GM19463 (cell line): ENCODE results near the gene L3MBTL4.

Experiments used
- ATAC-seq: cut with Tn5 transposase; IDR thresholded peaks from one replicate; pipeline ENCODE4 v1.9.1; 2021; ENCODE audit warnings: mild to moderate bottlenecking, moderate library complexity; ENCODE audit not compliant: unreplicated experiment

The L3MBTL4 gene

GRCh38 chr18:5969355-5969988, 445.2 kb downstream of the L3MBTL4 start:
- ATAC-seq = no peak

GRCh38 chr18:5967666-5968065, 447.0 kb downstream of the L3MBTL4 start:
- no peak for ATAC-seq

- no peak for ATAC-seq
These were observed 447.7 kb downstream of the L3MBTL4 start for GRCh38 chr18:5967007-5967406.

DNA sequence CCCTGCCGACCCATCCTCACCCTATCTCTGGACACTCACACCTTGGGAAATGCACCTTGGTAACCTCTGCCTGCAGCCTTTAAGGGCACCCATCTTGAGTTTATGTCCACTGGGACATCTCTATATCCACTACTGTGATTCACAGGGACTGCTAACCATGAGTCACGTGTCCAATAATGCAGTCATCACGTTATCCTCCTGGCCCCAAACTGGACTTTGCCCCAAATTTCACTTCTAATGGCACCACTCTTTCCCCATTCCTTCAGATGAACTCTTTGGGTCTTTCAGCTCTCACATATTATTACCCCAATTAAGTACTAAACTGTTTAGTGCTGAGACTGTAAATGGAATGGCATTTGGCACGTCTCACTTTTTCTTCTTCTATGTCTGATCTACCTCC, 448.2 kb downstream of the L3MBTL4 start:
- ATAC-seq = no peak

GRCh38 chr18:5964996-5965395, 449.7 kb downstream of the L3MBTL4 start:
- no peak for ATAC-seq

- ATAC-seq = no peak
These were observed 450.1 kb downstream of the L3MBTL4 start for GRCh38 chr18:5964596-5964995.

GRCh38 chr18:5964108-5964507, 450.6 kb downstream of the L3MBTL4 start:
- no peak for ATAC-seq

- no peak for ATAC-seq
These were observed 451.4 kb downstream of the L3MBTL4 start for GRCh38 chr18:5963267-5963666.

DNA sequence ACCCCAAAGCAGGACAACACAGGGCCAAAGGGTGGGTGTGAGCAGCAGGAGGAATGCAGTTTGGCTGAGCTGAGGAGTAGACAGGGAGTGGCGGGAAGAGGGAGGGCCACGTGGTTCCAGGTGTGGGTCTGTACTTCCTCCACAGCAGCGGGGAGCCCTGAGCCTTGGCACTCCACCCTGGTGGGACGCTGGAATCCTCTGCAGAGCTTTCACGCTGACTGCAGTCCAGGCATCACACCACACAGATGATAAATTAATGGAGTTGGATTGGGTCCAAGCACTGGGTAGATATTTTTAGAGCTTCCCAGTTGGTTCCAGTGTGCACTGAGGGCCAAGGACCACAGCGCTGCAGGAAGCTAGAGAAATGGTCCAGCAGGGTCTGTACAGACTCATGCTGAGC, 452.3 kb downstream of the L3MBTL4 start:
- no peak for ATAC-seq

GRCh38 chr18:5961828-5962150, 452.9 kb downstream of the L3MBTL4 start:
- no peak for ATAC-seq

GRCh38 chr18:5961097-5961827, 453.4 kb downstream of the L3MBTL4 start:
- ATAC-seq = no peak

- ATAC-seq = no peak
These were observed 455.9 kb downstream of the L3MBTL4 start for GRCh38 chr18:5958822-5959221.

DNA sequence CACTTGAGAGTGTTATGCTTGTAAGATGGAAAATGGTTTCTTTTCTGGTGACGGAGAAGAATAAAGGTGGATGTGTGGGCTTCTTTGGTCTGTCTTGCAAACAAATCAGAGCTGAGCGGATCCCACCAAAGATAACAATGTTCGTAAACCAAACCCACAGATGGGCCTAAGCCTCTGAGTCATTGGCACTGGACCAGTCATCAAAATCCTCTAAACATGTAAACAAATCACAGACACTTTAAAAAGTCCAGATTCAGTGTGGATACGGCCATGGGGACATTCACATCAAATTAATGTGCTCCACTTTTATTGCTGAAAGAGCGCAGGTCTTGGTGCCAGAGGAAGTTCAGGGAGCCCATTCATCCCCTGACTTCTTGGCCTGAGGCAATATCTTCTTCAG, 458.9 kb downstream of the L3MBTL4 start:
- ATAC-seq = no peak

- ATAC-seq = no peak
These were observed 463.1 kb downstream of the L3MBTL4 start for GRCh38 chr18:5951515-5952091.

- ATAC-seq = no peak
These were observed 465.9 kb downstream of the L3MBTL4 start for GRCh38 chr18:5948781-5949180.

DNA sequence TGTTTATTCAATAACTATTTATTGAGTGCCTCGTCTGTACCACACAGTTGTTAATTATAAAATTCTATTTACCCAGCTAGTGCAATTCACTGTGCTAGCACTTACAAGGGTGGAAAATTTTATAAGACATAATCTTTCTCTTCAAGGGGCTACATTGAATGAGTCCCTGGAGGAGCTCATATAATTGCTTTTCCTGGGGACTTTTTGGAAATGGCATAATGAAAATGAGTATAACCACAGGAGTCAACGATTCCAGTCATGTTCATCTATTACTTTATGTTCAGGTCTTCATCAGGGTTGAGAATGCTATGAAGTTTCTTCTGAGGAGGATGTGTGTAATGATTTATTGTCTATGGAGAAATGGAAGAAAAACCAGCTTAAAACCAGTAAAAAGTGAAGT, 466.5 kb downstream of the L3MBTL4 start:
- ATAC-seq = no peak

- no peak for ATAC-seq
These were observed 470.3 kb downstream of the L3MBTL4 start for GRCh38 chr18:5944448-5944847.

- ATAC-seq = no peak
These were observed 471.2 kb downstream of the L3MBTL4 start for GRCh38 chr18:5943514-5943913.

GRCh38 chr18:5942591-5942990, 472.1 kb downstream of the L3MBTL4 start:
- no peak for ATAC-seq

DNA sequence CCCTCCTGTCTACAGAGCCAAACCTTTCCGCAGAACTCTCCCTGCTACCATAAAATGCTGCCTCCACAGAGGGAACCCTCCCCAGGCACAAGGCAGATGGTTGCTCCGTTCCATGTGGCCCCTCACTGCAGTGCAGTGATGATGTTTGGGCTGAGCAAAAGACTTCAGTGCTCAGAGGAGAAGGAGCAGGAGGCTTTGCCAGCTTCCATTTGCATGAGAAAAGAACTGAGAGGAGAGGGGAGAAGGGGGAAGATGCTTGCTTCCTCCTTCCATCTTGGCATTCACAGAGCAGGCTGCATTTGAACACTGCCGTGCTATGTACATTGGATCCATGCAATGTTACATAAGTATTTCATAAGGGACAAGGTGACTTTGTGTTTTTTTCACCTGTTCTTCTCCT, 472.8 kb downstream of the L3MBTL4 start:
- ATAC-seq = no peak

GRCh38 chr18:5939801-5940667, 474.7 kb downstream of the L3MBTL4 start:
- ATAC-seq = no peak

GRCh38 chr18:5937795-5938194, 476.9 kb downstream of the L3MBTL4 start:
- ATAC-seq = no peak
